ENCODE measurements around the gene STKLD1.

Gene STKLD1

GRCh38 chr9:133420392-133420827 lies 44.2 kb downstream of the STKLD1 start:
- no peak for DNase-seq

GRCh38 chr9:133421615-133422542 lies 45.7 kb downstream of the STKLD1 start, which contains the start of gene ADAMTS13:
TSS of gene ADAMTS13 (plus strand) at chr9:133422367. CDS start at chr9:133422444, 77 bp downstream.
- peak; percentile 16 for DNase-seq

GRCh38 chr9:133423216-133423615 lies 47.0 kb downstream of the STKLD1 start:
- DNase-seq, result no peak

GRCh38 chr9:133424187-133424586 lies 48.0 kb downstream of the STKLD1 start:
- DNase-seq, result no peak

- no peak for DNase-seq
These were observed 49.0 kb downstream of the STKLD1 start for GRCh38 chr9:133425049-133425632.

GRCh38 chr9:133426011-133426410 lies 49.8 kb downstream of the STKLD1 start:
- DNase-seq, result no peak

GRCh38 chr9:133427658-133428348 lies 51.6 kb downstream of the STKLD1 start:
- DNase-seq, result no peak

- DNase-seq, result peak; percentile 70
These were observed 52.5 kb downstream of the STKLD1 start for GRCh38 chr9:133428617-133429101.

- no peak for DNase-seq
These were observed 53.0 kb downstream of the STKLD1 start for GRCh38 chr9:133429214-133429613.

GRCh38 chr9:133429641-133430161 lies 53.5 kb downstream of the STKLD1 start:
- peak; percentile 48 for DNase-seq

GRCh38 chr9:133430244-133430643 lies 54.1 kb downstream of the STKLD1 start:
- DNase-seq, result no peak

- DNase-seq, result no peak
These were observed 57.2 kb downstream of the STKLD1 start for GRCh38 chr9:133433351-133433843.

GRCh38 chr9:133436681-133437080 lies 60.5 kb downstream of the STKLD1 start:
- no peak for DNase-seq

- DNase-seq, result no peak
These were observed 61.8 kb downstream of the STKLD1 start for GRCh38 chr9:133437753-133438531.

GRCh38 chr9:133439337-133439736 lies 63.2 kb downstream of the STKLD1 start:
- no peak for DNase-seq

- DNase-seq, result no peak
These were observed 64.7 kb downstream of the STKLD1 start for GRCh38 chr9:133440874-133441273.

GRCh38 chr9:133441571-133441970 lies 65.4 kb downstream of the STKLD1 start:
- no peak for DNase-seq

GRCh38 chr9:133443248-133443647 lies 67.1 kb downstream of the STKLD1 start:
- no peak for DNase-seq

GRCh38 chr9:133443982-133444381 lies 67.8 kb downstream of the STKLD1 start:
- peak; percentile 69 for DNase-seq

- no peak for DNase-seq
These were observed 69.3 kb downstream of the STKLD1 start for GRCh38 chr9:133445293-133445969.

- DNase-seq, result no peak
These were observed 72.4 kb downstream of the STKLD1 start for GRCh38 chr9:133448487-133448972.
